Cardiac muscle cell (in vitro differentiated cells and primary cell): Measurements from ENCODE around the gene EMD. TPM values are rescaled to one million over a fixed set of nuclear protein-coding genes. Genes with fewer than 3 reads are reported as not detected.

Experiments used
- DNase-seq, 2 donors: peaks; one replicate each; pipeline versions ENCODE4 v3.0.0 to v3.0.0-alpha.2; 2010 to 2017; ENCODE audit warnings: low read depth in 1 of 2, low spot score in 1 of 2
- H3K27ac ChIP-seq: fragments of 200-600 bp; sonication (generic); 2 replicates; pipeline ENCODE4 v1.5.1; 2016
- H3K27me3 ChIP-seq: fragments of 200-600 bp; sonication (generic); 2 replicates; pipeline ENCODE4 v1.6.0; 2016; ENCODE audit warnings: control low read depth
- H3K36me3 ChIP-seq: fragments of 200-600 bp; sonication (generic); 2 replicates; pipeline ENCODE4 v1.5.1; 2016; ENCODE audit warnings: control low read depth
- H3K4me1 ChIP-seq: fragments of 200-600 bp; sonication (generic); 2 replicates; pipeline ENCODE4 v1.8.1; 2017; ENCODE audit warnings: low read depth, mild to moderate bottlenecking, mixed run types
- H3K4me3 ChIP-seq: fragments of 200-600 bp; sonication (generic); 2 replicates; pipeline ENCODE4 v1.5.1; 2016; ENCODE audit warnings: mild to moderate bottlenecking
- H3K9me3 ChIP-seq: fragments of 200-600 bp; sonication (generic); 2 replicates; pipeline ENCODE4 v1.5.1; 2017; ENCODE audit warnings: low read depth, mild to moderate bottlenecking, control low read depth
- CTCF ChIP-seq: IDR thresholded peaks from 2 replicates; pipeline ENCODE4 v1.5.1; 2012; ENCODE audit warnings: low read depth, mild to moderate bottlenecking, low read length
- polyA plus RNA-seq: library from polyadenylated mRNA; unstranded; fragments of >200 nt; fragmentation: Nextera tagmentation; extraction: Ambion mirVana; gene quantifications from 2 replicates; pipeline ENCODE4 v1.2.1, GENCODE V29; 2016
- total RNA-seq: library from RNA; depleted of rRNA; stranded (reverse); fragments of >200 nt; gene quantifications from 2 replicates; pipeline ENCODE4 v1.2.3, GENCODE V29; 2016

EMD gene
- total and polyA plus RNA-seq, 2 experiments from 2014 or later: 56.9 to 77.7 TPM

GRCh38 chrX:154354516-154354915 is 24.6 kb upstream of the EMD start:
- H3K36me3 ChIP-seq: peaks cover 47% of the 10 kb centered on the region
- H3K27me3 ChIP-seq: no peaks in the 10 kb centered on the region
- H3K4me1 ChIP-seq: no peaks in the 10 kb centered on the region
- no peak for TF ChIP-seq CTCF
- no peak for DNase-seq
- H3K9me3 ChIP-seq: no peaks in the 10 kb centered on the region
- peak overlapping the region; percentile 23 for H3K27ac ChIP-seq
- H3K4me3 ChIP-seq: no peak overlapping the region

- Histone ChIP-seq H3K4me3 (no peak overlapping the region), H3K27ac (peak overlapping the region; percentile 23), H3K9me3 (no peaks in the 10 kb centered on the region), H3K27me3 (no peaks in the 10 kb centered on the region), H3K4me1 (no peaks in the 10 kb centered on the region), H3K36me3 (peaks cover 50% of the 10 kb centered on the region)
- TF ChIP-seq CTCF: no peak
- DNase-seq: no peak
These were observed 23.9 kb upstream of the EMD start for GRCh38 chrX:154355094-154355775.

DNA sequence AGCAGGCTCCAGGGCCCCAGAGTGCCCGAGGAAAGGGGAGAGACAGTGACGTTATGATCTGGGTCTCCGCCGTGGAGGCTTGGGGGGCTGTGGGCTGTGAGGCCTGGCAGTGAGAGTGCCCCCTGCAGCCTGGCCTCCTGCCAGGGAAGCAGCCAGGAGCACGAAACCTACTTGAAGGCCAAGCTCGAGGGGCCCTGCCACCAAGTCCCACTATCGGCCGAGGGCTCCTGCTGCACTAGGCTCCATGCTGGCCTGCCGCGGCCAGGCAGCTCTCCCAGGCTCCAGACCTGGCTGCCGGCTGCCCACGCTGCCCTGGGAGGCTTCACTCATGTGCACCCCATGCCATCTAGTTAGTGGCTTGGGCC is 23.3 kb upstream of the EMD start:
- H3K36me3 ChIP-seq: peaks cover 54% of the 10 kb centered on the region
- no peak for DNase-seq
- H3K9me3 ChIP-seq: no peaks in the 10 kb centered on the region

DNA sequence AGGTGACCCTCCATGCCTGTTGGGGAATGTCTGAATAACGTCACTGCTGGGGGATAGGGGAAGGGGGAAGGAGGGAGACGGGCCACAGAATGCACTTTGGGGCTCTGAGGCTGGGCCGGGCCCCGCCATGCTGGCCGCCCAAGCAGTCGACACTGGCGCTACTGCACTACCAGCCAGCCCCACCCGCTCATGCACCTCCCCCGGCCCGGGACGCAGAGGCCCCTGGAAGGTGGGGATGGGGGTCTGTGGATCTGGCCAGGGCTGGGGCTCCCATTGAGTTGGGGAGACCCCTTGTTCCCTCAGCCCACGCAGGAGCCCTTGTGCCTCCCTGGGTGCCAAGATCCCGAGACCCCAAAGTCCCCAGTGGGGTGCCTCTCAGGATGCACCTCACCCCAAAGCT is 22.5 kb upstream of the EMD start:
- no peak overlapping the region for H3K4me3 ChIP-seq
- H3K9me3 ChIP-seq: no peaks in the 10 kb centered on the region
- H3K36me3 ChIP-seq: peaks cover 56% of the 10 kb centered on the region
- H3K4me1 ChIP-seq: no peaks in the 10 kb centered on the region
- DNase-seq: no peak
- no peak for TF ChIP-seq CTCF
- no peaks in the 10 kb centered on the region for H3K27me3 ChIP-seq
- H3K27ac ChIP-seq: no peak overlapping the region

More for the DNA sequence above, 23.3 kb upstream of the EMD start:
- no peak for TF ChIP-seq CTCF
- Histone ChIP-seq H3K4me3 (no peak overlapping the region), H3K27me3 (no peaks in the 10 kb centered on the region), H3K4me1 (no peaks in the 10 kb centered on the region), H3K27ac (peak overlapping the region; percentile 6)

DNA sequence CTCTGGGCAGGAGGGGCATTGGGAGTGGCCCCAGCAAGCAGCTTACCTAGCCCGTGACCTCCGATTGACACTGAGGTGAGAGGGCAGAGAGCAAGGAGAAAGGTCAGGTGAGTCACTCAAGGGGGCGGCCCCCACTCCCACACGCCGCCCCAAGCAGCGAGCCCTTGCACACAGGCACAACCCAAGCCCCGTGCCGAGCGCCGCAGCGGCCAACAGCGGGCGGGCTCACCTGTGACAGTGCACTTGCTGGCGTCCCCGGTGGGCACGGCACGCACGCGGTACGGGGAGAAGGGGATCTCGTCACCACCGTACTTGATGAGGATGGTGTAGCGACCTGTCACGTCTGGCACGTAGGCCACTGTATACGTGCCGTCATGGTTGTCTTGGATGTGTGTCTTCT is 21.9 kb upstream of the EMD start:
- Histone ChIP-seq H3K36me3 (peaks cover 62% of the 10 kb centered on the region), H3K4me3 (no peak overlapping the region)
- no peak for TF ChIP-seq CTCF

More for the DNA sequence above, 21.9 kb upstream of the EMD start:
- H3K27me3 ChIP-seq: no peaks in the 10 kb centered on the region
- H3K27ac ChIP-seq: peak overlapping the region; percentile 28
- H3K9me3 ChIP-seq: no peaks in the 10 kb centered on the region
- no peaks in the 10 kb centered on the region for H3K4me1 ChIP-seq
- no peak for DNase-seq
